Right atrium auricular region (tissue), 2 donors: ENCODE data around the gene NIT1. TPM values are rescaled to one million over a fixed set of nuclear protein-coding genes. Genes with fewer than 3 reads are reported as not detected.

ENCODE experiments used
- DNase-seq: peaks from one replicate; pipeline ENCODE4 v3.0.0-alpha.2; 2019; ENCODE audit warnings: low spot score
- H3K27ac ChIP-seq, 2 donors: fragments of 200-600 bp; sonication (generic); 1 replicate in 1 of 2; 2 replicates in 1 of 2; pipeline ENCODE4 v1.5.1; 2016 to 2019
- H3K27me3 ChIP-seq, 2 donors: fragments of 200-600 bp; sonication (generic); one replicate each; pipeline versions ENCODE4 v1.5.1 to v1.6.0; 2017 to 2019
- H3K36me3 ChIP-seq: fragments of 200-600 bp; sonication (generic); one replicate; pipeline ENCODE4 v1.5.1; 2016
- H3K4me1 ChIP-seq, 2 donors: fragments of 200-600 bp; sonication (generic); one replicate each; pipeline versions ENCODE4 v1.5.1 to v1.6.0; 2017 to 2019
- H3K4me3 ChIP-seq, 2 donors: fragments of 200-600 bp; sonication (generic); 1 replicate in 1 of 2; 2 replicates in 1 of 2; pipeline ENCODE4 v1.5.1; 2017 to 2019; ENCODE audit warnings: mild to moderate bottlenecking in 1 of 2, moderate library complexity in 1 of 2
- H3K9me3 ChIP-seq, 2 donors: fragments of 200-600 bp; sonication (generic); one replicate each; pipeline ENCODE4 v1.5.1; 2019
- CTCF ChIP-seq, 2 donors: fragments of 200-600 bp; sonication (generic); IDR thresholded peaks; one replicate each; pipeline ENCODE4 v1.5.1; 2019; ENCODE audit warnings: antibody characterized with exemption in 2 of 2
- total RNA-seq, 2 donors: library from RNA; depleted of rRNA; stranded (reverse); fragments of >200 nt; gene quantifications; one replicate each; pipeline ENCODE4 v1.1.0, GENCODE V29; 2016

NIT1 gene
- total RNA-seq, result 10 to 100 TPM; 19.1 to 26.0 TPM

- Histone ChIP-seq H3K4me1 (peaks cover 0 to 46% of the 10 kb centered on the region in 2 donors), H3K9me3 (no peaks in the 10 kb centered on the region)
- no peak for TF ChIP-seq CTCF (IDR thresholded peaks at IDR 0.05)
Observed at GRCh38 chr1:161117759-161118581, at the start of gene NIT1, which contains the start of gene PFDN2. Gene NIT1, plus strand, starts transcription at chr1:161118105. Its CDS starts 72 bp downstream, at chr1:161118177. Gene PFDN2, minus strand, starts transcription at chr1:161118037. Its CDS starts 11 bp downstream, at chr1:161118026.

GRCh38 chr1:161068306-161069234, 49.3 kb upstream of the NIT1 start:
- Histone ChIP-seq H3K27me3 (no peaks in the 10 kb centered on the region), H3K4me1 (no peaks in the 10 kb centered on the region), H3K9me3 (no peaks in the 10 kb centered on the region), H3K36me3 (no peaks in the 10 kb centered on the region), H3K4me3 (peak overlapping the region; percentile 10 to 37), H3K27ac (peak overlapping the region; percentile 30 to 35)
- DNase-seq, result peak; percentile 68
- no peak for TF ChIP-seq CTCF (IDR thresholded peaks at IDR 0.05)

More at GRCh38 chr1:161117759-161118581, at the start of gene NIT1, which contains the start of gene PFDN2:
- DNase-seq, result peak; percentile 89
- H3K36me3 ChIP-seq, result peaks cover 31% of the 10 kb centered on the region
- H3K4me3 ChIP-seq, result peak within 1 kb of the TSS; percentile 96 to 98
- peak within 1 kb of the TSS; percentile 90 to 94 for H3K27ac ChIP-seq
- no peaks in the 10 kb centered on the region for H3K27me3 ChIP-seq

- Histone ChIP-seq H3K27ac (peak overlapping the region; percentile 30 to 35), H3K4me3 (peak overlapping the region; percentile 10 to 37), H3K27me3 (no peaks in the 10 kb centered on the region), H3K4me1 (no peaks in the 10 kb centered on the region), H3K36me3 (no peaks in the 10 kb centered on the region), H3K9me3 (no peaks in the 10 kb centered on the region)
- DNase-seq, result no peak
- no peak for TF ChIP-seq CTCF (IDR thresholded peaks at IDR 0.05)
Observed at GRCh38 chr1:161069241-161069640, 48.7 kb upstream of the NIT1 start.

- peak within 1 kb of the TSS; percentile 10 to 37 for H3K4me3 ChIP-seq
- peak within 1 kb of the TSS; percentile 30 to 35 for H3K27ac ChIP-seq
Observed at GRCh38 chr1:161069731-161070270, 48.1 kb upstream of the NIT1 start, which contains the start of gene ARHGAP30. Gene ARHGAP30, minus strand, starts transcription at chr1:161069891. Its CDS starts 267 bp downstream, at chr1:161069624.

More at GRCh38 chr1:161069731-161070270, 48.1 kb upstream of the NIT1 start, which contains the start of gene ARHGAP30:
- no peaks in the 10 kb centered on the region for H3K4me1 ChIP-seq
- no peaks in the 10 kb centered on the region for H3K27me3 ChIP-seq
- no peaks in the 10 kb centered on the region for H3K36me3 ChIP-seq
- TF ChIP-seq CTCF (IDR thresholded peaks at IDR 0.05), result no peak
- no peaks in the 10 kb centered on the region for H3K9me3 ChIP-seq
- DNase-seq, result peak; percentile 71
